Adrenal gland (tissue), 12 donors: ENCODE results near the gene IRX5. TPM values are rescaled to one million over a fixed set of nuclear protein-coding genes. Genes with fewer than 3 reads are reported as not detected.

Experiments
- DNase-seq, 7 donors: peaks; one replicate each; pipeline ENCODE4 v3.0.0-alpha.2; 2019 to 2020
- H3K27ac ChIP-seq, 5 donors: fragments of 200-600 bp; sonication (generic) in 4 of 5; 1 replicate in 3 of 5; 2 replicates in 2 of 5; pipeline versions ENCODE4 v1.5.1 to v1.8.0; 2016 to 2020; ENCODE audit warnings: mild to moderate bottlenecking in 1 of 5
- H3K27me3 ChIP-seq: fragments of 200-600 bp; 2 replicates; pipeline ENCODE4 v1.8.0; 2021
- H3K36me3 ChIP-seq, 2 donors: fragments of 200-600 bp; replicated peaks in 1 of 2; 1 replicate in 1 of 2; 2 replicates in 1 of 2; pipeline versions ENCODE4 v1.5.1 to v1.8.0; 2018 to 2022
- H3K4me1 ChIP-seq, 2 donors: fragments of 200-600 bp; replicated peaks in 1 of 2; 1 replicate in 1 of 2; 2 replicates in 1 of 2; pipeline versions ENCODE4 v1.5.1 to v1.8.0; 2018 to 2021
- H3K4me3 ChIP-seq, 4 donors: fragments of 200-600 bp; sonication (generic) in 3 of 4; one replicate each; pipeline ENCODE4 v1.5.1; 2016 to 2018
- H3K9me3 ChIP-seq, 3 donors: fragments of 200-600 bp; sonication (generic) in 1 of 3; replicated peaks in 1 of 3; 1 replicate in 2 of 3; 2 replicates in 1 of 3; pipeline versions ENCODE4 v1.5.1 to v1.8.0; 2016 to 2021
- POLR2A ChIP-seq, 2 donors: fragments of 450-650 bp; IDR thresholded peaks; one replicate each; pipeline ENCODE4 v1.6.1; 2017; ENCODE audit warnings: antibody characterized with exemption in 2 of 2, mild to moderate bottlenecking in 2 of 2, moderate library complexity in 1 of 2
- WGBS, 4 donors: extraction: QIAGEN DNeasy Blood & Tissue Kit in 2 of 4; methylation state at CpG; one replicate each; pipeline versions ENCODE4 v1.1.5 to v1.1.7; 2013 to 2017; 5-methylcytosine and 5-hydroxymethylcytosine counted together
- intact Hi-C, 2 donors: fragments of 100-400 bp; cut with DNase I; formaldehyde crosslinking; loops; one replicate each; pipeline versions ENCODE4 v1.14.1 to v1.15.0; 2022 to 2023
- polyA plus RNA-seq, 3 donors: library from polyadenylated mRNA; stranded (reverse); fragments of 200-250 nt in 2 of 3; fragments of 350-450 nt in 1 of 3; fragmentation: Illumina TruSeq in 1 of 3; extraction: RNeasy Lipid Tissue Mini Kit (QIAGEN cat#74804) in 1 of 3; gene quantifications; one replicate each; pipeline ENCODE4 v1.2.3, GENCODE V29; 2013 to 2014
- total RNA-seq, 9 donors: library from RNA; depleted of rRNA in 4 of 9; stranded (reverse); fragments of >200 nt in 4 of 9; fragments of 120-200 nt in 1 of 9; fragmentation: NEBNext Ultra II Directional in 1 of 9; extraction: Animal tissue kit (Norgen Biotek cat#: 25700) in 1 of 9; gene quantifications; one replicate each; pipeline versions ENCODE4 v1.1.0 to v1.2.4, GENCODE V29; 2013 to 2023
- TF ChIP-seq, protein P1 (sequence below), 6 experiments: fragments of 450-650 bp in 4 of 6; fragments of 200-600 bp in 2 of 6; sonication (generic) in 1 of 6; IDR thresholded peaks; 1 replicate in 5 of 6; 2 replicates in 1 of 6; pipeline versions ENCODE4 v1.5.1 to v1.8.0; 2016 to 2021; ENCODE audit warnings: antibody characterized with exemption in 6 of 6, mild to moderate bottlenecking in 2 of 6, moderate library complexity in 1 of 6
- donor health status: healthy with polysubstance abuse.
- donor health status: Bipolar disorder and iron deficiency.
- donor health status: DM: yes; HTN: yes; CAD: no.
- donor health status: DM: no; HTN: no; CAD: no.
- donor health status: DM: no; HTN: no; CAD: no.
- donor health status: DM: yes; HTN: yes; CAD: no.

Gene IRX5
- total and polyA plus RNA-seq, 12 donors = 0.29 to 4.2 (median 1.3) TPM

DNA sequence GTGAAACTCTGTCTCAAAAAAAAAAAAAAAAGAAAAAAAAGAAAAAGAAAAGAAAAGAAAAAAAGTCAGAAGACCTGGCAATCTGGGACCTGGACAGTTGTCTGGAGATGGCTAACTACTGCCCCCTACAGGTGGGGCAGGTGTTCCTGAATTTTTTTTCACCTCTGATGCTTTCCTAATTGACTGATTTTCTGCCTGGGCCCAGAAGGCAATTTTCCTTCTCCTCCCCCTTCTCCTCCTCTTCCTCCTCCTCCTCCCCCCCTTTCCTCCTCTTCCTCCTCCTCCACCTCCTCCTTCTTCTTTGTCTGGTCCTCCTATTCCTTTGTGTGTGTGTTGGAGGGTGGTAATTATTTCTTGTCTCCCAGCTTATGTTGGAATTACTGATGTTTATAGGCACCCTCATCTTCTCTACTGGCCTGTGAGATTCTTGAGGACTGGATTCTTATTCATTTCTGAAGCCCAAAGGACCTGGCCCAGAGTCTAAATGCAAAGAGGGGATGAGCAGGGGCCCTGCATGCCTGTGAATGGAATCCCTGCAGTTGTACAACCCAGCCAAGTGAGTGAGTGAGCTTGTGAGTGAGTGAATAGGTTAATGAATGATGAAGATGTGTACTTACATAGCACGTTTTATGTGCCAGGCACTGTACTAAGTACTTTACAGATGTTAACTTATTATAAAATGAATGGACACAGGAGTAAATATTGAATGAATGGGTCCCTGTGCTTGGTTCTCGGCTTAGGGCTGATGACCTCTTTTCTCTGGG lies 26.9 kb downstream of the IRX5 start:
- H3K27ac ChIP-seq = no peak overlapping the region
- H3K4me3 ChIP-seq = no peak overlapping the region
- H3K27me3 ChIP-seq = peaks cover 3% of the 10 kb centered on the region
- no peaks in the 10 kb centered on the region for H3K4me1 ChIP-seq
- intact Hi-C loops = no loop called here
- no peaks in the 10 kb centered on the region for H3K36me3 ChIP-seq
- no peaks in the 10 kb centered on the region for H3K9me3 ChIP-seq
- TF ChIP-seq, protein P1, sequence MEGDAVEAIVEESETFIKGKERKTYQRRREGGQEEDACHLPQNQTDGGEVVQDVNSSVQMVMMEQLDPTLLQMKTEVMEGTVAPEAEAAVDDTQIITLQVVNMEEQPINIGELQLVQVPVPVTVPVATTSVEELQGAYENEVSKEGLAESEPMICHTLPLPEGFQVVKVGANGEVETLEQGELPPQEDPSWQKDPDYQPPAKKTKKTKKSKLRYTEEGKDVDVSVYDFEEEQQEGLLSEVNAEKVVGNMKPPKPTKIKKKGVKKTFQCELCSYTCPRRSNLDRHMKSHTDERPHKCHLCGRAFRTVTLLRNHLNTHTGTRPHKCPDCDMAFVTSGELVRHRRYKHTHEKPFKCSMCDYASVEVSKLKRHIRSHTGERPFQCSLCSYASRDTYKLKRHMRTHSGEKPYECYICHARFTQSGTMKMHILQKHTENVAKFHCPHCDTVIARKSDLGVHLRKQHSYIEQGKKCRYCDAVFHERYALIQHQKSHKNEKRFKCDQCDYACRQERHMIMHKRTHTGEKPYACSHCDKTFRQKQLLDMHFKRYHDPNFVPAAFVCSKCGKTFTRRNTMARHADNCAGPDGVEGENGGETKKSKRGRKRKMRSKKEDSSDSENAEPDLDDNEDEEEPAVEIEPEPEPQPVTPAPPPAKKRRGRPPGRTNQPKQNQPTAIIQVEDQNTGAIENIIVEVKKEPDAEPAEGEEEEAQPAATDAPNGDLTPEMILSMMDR (IDR thresholded peaks at IDR 0.05) = peak; percentile 7 to 52 (median 44)
- no peak for TF ChIP-seq POLR2A (IDR thresholded peaks at IDR 0.05)
- WGBS, 4 donors = 62 to 76% (median 71%) methylated on average over 2 of the region's 2 CpGs
- peak in 2 of 7 donors; percentile 25 to 46 for DNase-seq

DNA sequence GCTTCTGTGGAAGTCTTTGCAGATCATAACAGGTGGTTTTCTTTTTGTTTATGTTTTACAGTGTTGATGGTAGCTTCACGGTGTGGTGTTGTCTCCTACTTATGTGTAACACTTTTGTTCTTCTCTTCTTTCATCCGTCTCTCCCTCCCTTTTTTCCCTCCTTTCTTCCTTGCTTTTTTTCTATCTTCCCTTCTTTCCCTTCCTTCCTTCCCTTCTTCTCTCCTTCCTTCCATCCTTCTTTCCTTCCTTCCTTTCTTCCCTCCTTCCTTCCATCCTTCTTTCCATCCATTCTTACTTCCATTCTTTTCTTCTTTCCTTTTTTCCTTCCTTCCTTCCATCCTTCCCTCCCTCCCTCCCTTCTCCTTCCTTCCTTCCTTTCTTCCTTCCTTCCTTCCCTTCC lies 31.4 kb downstream of the IRX5 start:
- 70 to 85% (median 76%) methylated on average over 2 of the region's 2 CpGs for WGBS, 4 donors
- H3K27me3 ChIP-seq = no peaks in the 10 kb centered on the region
- TF ChIP-seq POLR2A (IDR thresholded peaks at IDR 0.05) = no peak
- TF ChIP-seq, protein P1 (IDR thresholded peaks at IDR 0.05) = no peak

DNA sequence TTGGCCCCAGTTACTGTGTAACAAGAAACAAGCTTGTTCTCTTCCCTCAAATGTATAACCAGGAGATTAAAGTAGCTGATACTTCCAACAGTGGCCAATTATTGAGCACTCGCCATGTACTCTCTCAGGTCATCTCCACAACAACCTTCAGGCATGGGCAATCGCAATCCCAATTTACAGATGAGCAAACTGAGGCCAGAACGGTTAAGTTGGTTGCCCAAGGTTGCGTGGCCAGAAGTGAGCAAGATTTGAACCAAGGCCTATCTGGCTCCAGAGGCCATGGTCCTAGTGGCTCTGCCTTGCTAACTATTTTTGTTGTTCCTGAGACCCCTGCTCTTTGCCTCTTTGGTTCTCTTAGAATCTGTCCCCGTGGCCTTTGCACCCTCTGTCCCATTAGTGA lies 33.6 kb downstream of the IRX5 start:
- Histone ChIP-seq H3K27me3 (no peaks in the 10 kb centered on the region), H3K9me3 (no peaks in the 10 kb centered on the region), H3K4me3 (no peak overlapping the region), H3K4me1 (no peaks in the 10 kb centered on the region), H3K27ac (no peak overlapping the region), H3K36me3 (no peaks in the 10 kb centered on the region)
- intact Hi-C loops = no loop called here
- TF ChIP-seq POLR2A (IDR thresholded peaks at IDR 0.05) = no peak
- TF ChIP-seq, protein P1 (IDR thresholded peaks at IDR 0.05) = no peak
- 84 to 88% (median 86%) methylated on average over 5 of the region's 5 CpGs for WGBS, 4 donors
- DNase-seq = no peak

More for the DNA sequence above, 31.4 kb downstream of the IRX5 start:
- H3K4me1 ChIP-seq = no peaks in the 10 kb centered on the region
- intact Hi-C loops = no loop called here
- no peaks in the 10 kb centered on the region for H3K9me3 ChIP-seq
- no peak overlapping the region for H3K4me3 ChIP-seq
- no peaks in the 10 kb centered on the region for H3K36me3 ChIP-seq
- no peak overlapping the region for H3K27ac ChIP-seq
- DNase-seq = no peak

DNA sequence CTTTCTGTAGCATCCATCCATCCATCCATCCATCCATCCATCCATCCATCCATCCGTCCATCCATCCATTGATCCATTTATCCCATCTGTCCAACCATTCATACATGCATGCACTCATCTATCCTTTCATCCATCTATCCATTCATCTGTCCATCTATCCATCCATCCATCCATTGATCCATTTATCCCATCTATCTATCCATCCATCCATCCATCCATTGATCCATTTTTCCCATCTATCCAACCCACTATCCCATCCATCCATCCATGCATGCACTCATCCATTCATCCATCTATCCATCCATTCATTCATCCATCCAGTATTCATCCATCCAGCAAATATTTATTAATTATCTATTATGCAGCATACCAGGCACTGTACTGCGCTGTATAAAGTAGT lies 34.8 kb downstream of the IRX5 start:
- no peaks in the 10 kb centered on the region for H3K9me3 ChIP-seq
- H3K4me3 ChIP-seq = no peak overlapping the region
- no peaks in the 10 kb centered on the region for H3K36me3 ChIP-seq
- no peak for DNase-seq
- 65 to 80% (median 76%) methylated on average over 2 of the region's 2 CpGs for WGBS, 4 donors
- intact Hi-C loops = no loop called here
- no peak for TF ChIP-seq POLR2A (IDR thresholded peaks at IDR 0.05)
- TF ChIP-seq, protein P1 (IDR thresholded peaks at IDR 0.05) = no peak
- no peaks in the 10 kb centered on the region for H3K27me3 ChIP-seq
- H3K4me1 ChIP-seq = no peaks in the 10 kb centered on the region
- no peak overlapping the region for H3K27ac ChIP-seq
